HEK293 (cell line): Measurements from ENCODE around the gene TRAFD1.

ENCODE experiments used
- CTCF ChIA-PET: fragments of 350-600 bp; formaldehyde crosslinking; extraction: SDS; loops from one replicate; lab custom pipeline; 2021; ENCODE audit warnings: antibody characterized with exemption; lab: Yijun Ruan, JAX
- POLR2A ChIA-PET: fragments of 300-600 bp; formaldehyde crosslinking; extraction: SDS; loops from one replicate; lab custom pipeline; 2020; ENCODE audit warnings: antibody characterized with exemption, inconsistent platforms; lab: Yijun Ruan, JAX
- H3K27ac ChIP-seq: fragments of 200-500 bp; sonication (Bioruptor generic); 2 replicates; pipeline ENCODE4 v1.5.1; 2014; ENCODE audit warnings: low read depth, low read length, control low read depth, inconsistent platforms; ENCODE audit errors: extremely low read depth
- H3K36me3 ChIP-seq, 2 experiments: fragments of 200-500 bp in 1 of 2; sonication (Bioruptor generic) in 1 of 2; 1 replicate in 1 of 2; 2 replicates in 1 of 2; pipeline ENCODE4 v1.5.1; 2014 to 2017; ENCODE audit warnings: inconsistent platforms in 2 of 2, low read length in 2 of 2; ENCODE audit not compliant: control insufficient read depth in 2 of 2, insufficient read depth in 1 of 2
- H3K4me1 ChIP-seq: fragments of 200-500 bp; sonication (Bioruptor generic); 2 replicates; pipeline ENCODE4 v1.5.1; 2014; ENCODE audit warnings: mild to moderate bottlenecking, low read length, inconsistent platforms; ENCODE audit not compliant: control insufficient read depth, insufficient read depth
- H3K4me3 ChIP-seq: 2 replicates; pipeline ENCODE4 v1.5.1; 2011; ENCODE audit warnings: low read depth, mild to moderate bottlenecking, control low read depth, low read length, moderate library complexity
- H3K9me3 ChIP-seq: fragments of 200-500 bp; sonication (Bioruptor generic); 2 replicates; pipeline ENCODE4 v1.5.1; 2014; ENCODE audit warnings: low read depth, low read length, inconsistent platforms; ENCODE audit not compliant: control insufficient read depth, insufficient read depth
- BCL11B ChIP-seq: fragments of 450-650 bp; formaldehyde crosslinking; IDR thresholded peaks from 2 replicates; pipeline ENCODE4 v1.5.1; 2016; ENCODE audit warnings: low read depth, missing biosample characterization, missing genetic modification characterization
- KLF7 ChIP-seq: fragments of 450-650 bp; formaldehyde crosslinking; IDR thresholded peaks from 2 replicates; pipeline ENCODE4 v1.5.1; 2016; ENCODE audit warnings: missing biosample characterization, missing genetic modification characterization, borderline replicate concordance
- PRDM1 ChIP-seq: fragments of 450-650 bp; formaldehyde crosslinking; IDR thresholded peaks from 2 replicates; pipeline ENCODE4; 2016; ENCODE audit warnings: missing biosample characterization, missing genetic modification characterization
- ZIC2 ChIP-seq: fragments of 450-650 bp; formaldehyde crosslinking; IDR thresholded peaks from 2 replicates; pipeline ENCODE4 v1.5.1; 2016; ENCODE audit warnings: missing biosample characterization, missing genetic modification characterization
- ZNF157 ChIP-seq: fragments of 450-650 bp; formaldehyde crosslinking; IDR thresholded peaks from 2 replicates; pipeline ENCODE4 v1.5.1; 2016; ENCODE audit warnings: missing biosample characterization, missing genetic modification characterization
- ZNF2 ChIP-seq: fragments of 450-650 bp; formaldehyde crosslinking; IDR thresholded peaks from 2 replicates; pipeline ENCODE4 v1.5.1; 2016; ENCODE audit warnings: missing biosample characterization, missing genetic modification characterization
- ZNF214 ChIP-seq: fragments of 450-650 bp; formaldehyde crosslinking; IDR thresholded peaks from 2 replicates; pipeline ENCODE4 v1.5.1; 2017; ENCODE audit warnings: missing biosample characterization, mild to moderate bottlenecking, missing genetic modification characterization, borderline replicate concordance
- ZNF239 ChIP-seq: fragments of 450-650 bp; formaldehyde crosslinking; IDR thresholded peaks from 2 replicates; pipeline ENCODE4 v1.5.1; 2016; ENCODE audit warnings: missing biosample characterization, missing genetic modification characterization
- ZNF302 ChIP-seq: fragments of 450-650 bp; formaldehyde crosslinking; IDR thresholded peaks from 2 replicates; pipeline ENCODE4 v1.5.1; 2016; ENCODE audit warnings: missing biosample characterization, missing genetic modification characterization, low read depth
- ZNF404 ChIP-seq: fragments of 450-650 bp; formaldehyde crosslinking; IDR thresholded peaks from 2 replicates; pipeline ENCODE4 v1.5.1; 2017; ENCODE audit warnings: missing biosample characterization, missing genetic modification characterization
- ZNF416 ChIP-seq: fragments of 450-650 bp; formaldehyde crosslinking; IDR thresholded peaks from 2 replicates; pipeline ENCODE4 v1.5.1; 2016; ENCODE audit warnings: missing biosample characterization, missing genetic modification characterization
- ZNF426 ChIP-seq: fragments of 450-650 bp; formaldehyde crosslinking; IDR thresholded peaks from 2 replicates; pipeline ENCODE4 v1.5.1; 2017; ENCODE audit warnings: missing biosample characterization, missing genetic modification characterization, mild to moderate bottlenecking, inconsistent platforms, moderate library complexity
- ZNF473 ChIP-seq: fragments of 450-650 bp; formaldehyde crosslinking; IDR thresholded peaks from 2 replicates; pipeline ENCODE4 v1.5.1; 2017; ENCODE audit warnings: missing biosample characterization, missing genetic modification characterization
- ZNF513 ChIP-seq: fragments of 450-650 bp; IDR thresholded peaks from 2 replicates; pipeline ENCODE4 v1.5.1; 2018; ENCODE audit warnings: missing biosample characterization, missing genetic modification characterization
- ZNF514 ChIP-seq: fragments of 450-650 bp; formaldehyde crosslinking; IDR thresholded peaks from 2 replicates; pipeline ENCODE4 v1.5.1; 2016; ENCODE audit warnings: missing biosample characterization, missing genetic modification characterization
- ZNF560 ChIP-seq: fragments of 450-650 bp; formaldehyde crosslinking; IDR thresholded peaks from 2 replicates; pipeline ENCODE4 v1.5.1; 2017; ENCODE audit warnings: missing biosample characterization, missing genetic modification characterization, borderline replicate concordance
- ZNF600 ChIP-seq: fragments of 450-650 bp; formaldehyde crosslinking; IDR thresholded peaks from 2 replicates; pipeline ENCODE4 v1.5.1; 2016; ENCODE audit warnings: missing biosample characterization, missing genetic modification characterization
- ZNF654 ChIP-seq: fragments of 450-650 bp; formaldehyde crosslinking; IDR thresholded peaks from 2 replicates; pipeline ENCODE4 v1.5.1; 2016; ENCODE audit warnings: low read depth, missing biosample characterization, missing genetic modification characterization
- ZNF660 ChIP-seq: fragments of 450-650 bp; IDR thresholded peaks from 2 replicates; pipeline ENCODE4 v1.5.1; 2018; ENCODE audit warnings: missing biosample characterization, mild to moderate bottlenecking, missing genetic modification characterization
- ZNF843 ChIP-seq: fragments of 450-650 bp; formaldehyde crosslinking; IDR thresholded peaks from 2 replicates; pipeline ENCODE4 v1.5.1; 2016; ENCODE audit warnings: missing biosample characterization, missing genetic modification characterization
- ZSCAN30 ChIP-seq: fragments of 450-650 bp; IDR thresholded peaks from 2 replicates; pipeline ENCODE4 v1.5.1; 2018; ENCODE audit warnings: missing biosample characterization, mild to moderate bottlenecking, missing genetic modification characterization, moderate library complexity

TRAFD1 gene

GRCh38 chr12:112130441-112130998, 5.2 kb downstream of the TRAFD1 start:
- POLR2A ChIA-PET, result no interaction called here
- H3K4me1 ChIP-seq, result no peaks in the 10 kb centered on the region
- H3K4me3 ChIP-seq, result no peak overlapping the region
- no peak overlapping the region for H3K27ac ChIP-seq
- CTCF ChIA-PET, result no interaction called here
- peaks cover 12 to 34% of the 10 kb centered on the region in 2 experiments; a peak in 2 of 3 replicates for H3K36me3 ChIP-seq
- TF ChIP-seq PRDM1 (tag by site-specific recombination), result peak; percentile 59; the same call in 1 of the 2 replicates
- TF ChIP-seq ZNF843, result no peak
- 0 out of 2 replicates have a peak, but pooled peaks have one; percentile 15 for TF ChIP-seq ZNF660 (tag by site-specific recombination)
- TF ChIP-seq ZNF239 (tag by site-specific recombination), result no peak
- TF ChIP-seq, all 188 proteins: peak for 2
- H3K9me3 ChIP-seq, result no peaks in the 10 kb centered on the region

GRCh38 chr12:112131686-112132085, 6.3 kb downstream of the TRAFD1 start:
- ChIA-PET POLR2A (interaction anchor here (0.7 to 1.9 kb wide), 2 partner anchors 9 to 35 kb away, joined by 4 to 5 read pairs; no protein-coding TSS in a partner anchor), CTCF (no interaction called here)
- Histone ChIP-seq H3K4me3 (no peak overlapping the region), H3K27ac (no peak overlapping the region), H3K4me1 (no peaks in the 10 kb centered on the region), H3K36me3 (peaks cover 23 to 46% of the 10 kb centered on the region in 2 experiments; a peak in 2 of 3 replicates), H3K9me3 (no peaks in the 10 kb centered on the region)
- TF ChIP-seq ZSCAN30 (no peak), ZNF302 (tag by site-specific recombination) (no peak), ZNF654 (tag by site-specific recombination) (no peak), ZNF513 (tag by site-specific recombination) (no peak), KLF7 (no peak), ZNF416 (no peak), ZNF514 (tag by site-specific recombination) (no peak), ZNF214 (no peak), ZNF426 (tag by site-specific recombination) (no peak), ZNF404 (tag by site-specific recombination) (no peak), ZIC2 (tag by site-specific recombination) (no peak)

GRCh38 chr12:112133418-112133817, 8.1 kb downstream of the TRAFD1 start:
- CTCF ChIA-PET, result interaction anchor here (0.6 to 1.1 kb wide), 4 partner anchors 21 to 333 kb away, joined by 3 to 6 read pairs (median 4); no protein-coding TSS in a partner anchor
- POLR2A ChIA-PET, result interaction anchor here (0.7 to 1.9 kb wide), 2 partner anchors 11 to 30 kb away, joined by 5 to 6 read pairs; no protein-coding TSS in a partner anchor
- Histone ChIP-seq H3K9me3 (no peaks in the 10 kb centered on the region), H3K4me1 (no peaks in the 10 kb centered on the region), H3K27ac (no peak overlapping the region), H3K4me3 (no peak overlapping the region), H3K36me3 (peaks cover 34 to 61% of the 10 kb centered on the region in 2 experiments)
- TF ChIP-seq ZNF473 (tag by site-specific recombination) (no peak), ZNF157 (no peak), ZNF2 (no peak), ZNF600 (tag by site-specific recombination) (peak; percentile 68; the same call in 1 of the 2 replicates), ZNF560 (tag by site-specific recombination) (no peak), BCL11B (tag by site-specific recombination) (no peak)
